ENCODE measurements around the gene SLC29A1.

- TF ChIP-seq CTCF (IDR thresholded peaks at IDR 0.05; ENCODE audit: borderline replicate concordance, extremely low read depth, low read length, poor library complexity, severe bottlenecking) (no peak), EZH2 (IDR thresholded peaks at IDR 0.05; ENCODE audit: borderline replicate concordance, low read depth, low read length, severe bottlenecking) (no peak)
Measured at GRCh38 chr6:44189257-44189656, 34.1 kb upstream of the SLC29A1 start.

Measured in DND-41 (cell line).